Stimulated activated CD8-positive, alpha-beta memory T cell treated with anti-CD3 and anti-CD28 coated beads, Interleukin-2, amount 100 ng/mL, for 1 hour (primary cell): ENCODE data around the gene NOC2L.

Experiments
- DNase-seq, 2 donors: peaks; one replicate each; pipeline ENCODE4 v3.0.0-alpha.2; 2020; ENCODE audit warnings: low read depth in 2 of 2

The NOC2L gene

GRCh38 chr1:942864-943533, 16.1 kb downstream of the NOC2L start:
- no peak for DNase-seq

DNA sequence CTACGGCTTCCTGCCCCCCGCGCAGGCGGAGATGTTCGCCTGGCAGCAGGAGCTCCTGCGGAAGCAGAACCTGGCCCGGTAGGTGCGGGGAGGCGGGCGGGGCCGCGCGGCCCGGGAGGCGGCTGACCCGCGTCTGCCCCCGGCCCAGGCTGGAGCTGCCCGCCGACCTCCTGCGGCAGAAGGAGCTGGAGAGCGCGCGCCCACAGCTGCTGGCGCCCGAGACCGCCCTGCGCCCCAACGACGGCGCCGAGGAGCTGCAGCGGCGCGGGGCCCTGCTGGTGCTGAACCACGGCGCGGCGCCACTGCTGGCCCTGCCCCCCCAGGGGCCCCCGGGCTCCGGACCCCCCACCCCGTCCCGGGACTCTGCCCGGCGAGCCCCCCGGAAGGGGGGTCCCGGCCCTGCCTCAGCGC, 16.6 kb downstream of the NOC2L start:
- DNase-seq: no peak

- DNase-seq: no peak
Observed at GRCh38 chr1:941588-942383, 17.3 kb downstream of the NOC2L start.

DNA sequence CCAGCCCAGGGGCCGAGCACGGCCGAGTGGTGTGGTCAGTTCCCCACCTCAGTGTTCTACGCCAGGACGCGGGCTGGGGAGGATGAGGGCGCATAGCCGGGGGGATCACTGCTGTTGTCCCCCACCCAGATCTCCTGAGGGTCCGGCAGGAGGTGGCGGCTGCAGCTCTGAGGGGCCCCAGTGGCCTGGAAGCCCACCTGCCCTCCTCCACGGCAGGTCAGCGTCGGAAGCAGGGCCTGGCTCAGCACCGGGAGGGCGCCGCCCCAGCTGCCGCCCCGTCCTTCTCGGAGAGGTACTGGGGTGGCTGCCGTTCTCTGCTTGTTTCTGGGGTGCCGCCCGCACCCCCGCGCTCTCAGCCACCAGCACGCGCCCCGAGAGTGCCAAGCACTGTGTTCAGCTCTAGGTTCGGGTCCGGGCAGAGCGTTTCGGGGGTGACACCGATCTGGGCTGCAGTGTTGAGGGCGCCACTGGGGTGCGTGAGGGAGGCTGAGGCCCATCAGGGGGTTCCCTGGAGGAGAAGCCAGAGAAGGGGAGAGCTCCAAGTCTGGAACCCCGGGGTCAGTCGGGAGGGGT, 18.0 kb downstream of the NOC2L start:
- DNase-seq: no peak

GRCh38 chr1:940107-941014, 18.7 kb downstream of the NOC2L start:
- no peak for DNase-seq

GRCh38 chr1:939511-940106, 19.4 kb downstream of the NOC2L start:
- DNase-seq: no peak

DNA sequence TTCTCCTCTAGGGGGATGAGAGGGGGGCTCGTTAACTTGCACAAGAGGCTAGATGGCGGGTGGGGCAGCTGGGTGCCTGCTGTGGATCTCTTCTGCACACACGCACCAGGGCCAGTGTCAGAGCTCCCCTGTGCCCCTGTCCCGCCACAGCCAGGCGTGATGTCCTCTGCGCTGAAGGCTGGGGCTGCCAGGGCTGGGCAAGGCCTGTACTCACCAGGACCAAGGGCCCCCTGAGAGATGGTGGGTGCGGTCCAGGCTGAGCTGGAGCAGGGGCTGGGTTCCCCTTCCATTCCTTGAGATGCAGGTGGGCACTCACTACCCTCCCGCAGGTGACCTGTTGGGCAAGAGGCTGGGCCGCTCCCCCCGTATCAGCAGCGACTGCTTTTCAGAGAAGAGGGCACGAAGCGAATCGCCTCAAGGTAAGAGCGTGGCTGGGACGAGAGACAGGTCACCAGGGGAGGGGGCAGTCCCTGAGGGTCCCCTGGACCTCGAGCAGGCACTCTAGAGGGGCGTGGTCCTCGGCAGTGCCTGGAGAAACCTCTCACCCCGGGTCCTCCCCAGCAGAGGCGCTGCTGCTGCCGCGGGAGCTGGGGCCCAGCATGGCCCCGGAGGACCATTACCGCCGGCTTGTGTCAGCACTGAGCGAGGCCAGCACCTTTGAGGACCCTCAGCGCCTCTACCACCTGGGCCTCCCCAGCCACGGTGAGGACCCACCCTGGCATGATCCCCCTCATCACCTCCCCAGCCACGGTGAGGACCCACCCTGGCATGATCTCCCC, 20.2 kb downstream of the NOC2L start:
- no peak for DNase-seq

- DNase-seq: no peak
Observed at GRCh38 chr1:938088-938683, 20.9 kb downstream of the NOC2L start.

- no peak for DNase-seq
Observed at GRCh38 chr1:937521-937920, 21.5 kb downstream of the NOC2L start.

DNA sequence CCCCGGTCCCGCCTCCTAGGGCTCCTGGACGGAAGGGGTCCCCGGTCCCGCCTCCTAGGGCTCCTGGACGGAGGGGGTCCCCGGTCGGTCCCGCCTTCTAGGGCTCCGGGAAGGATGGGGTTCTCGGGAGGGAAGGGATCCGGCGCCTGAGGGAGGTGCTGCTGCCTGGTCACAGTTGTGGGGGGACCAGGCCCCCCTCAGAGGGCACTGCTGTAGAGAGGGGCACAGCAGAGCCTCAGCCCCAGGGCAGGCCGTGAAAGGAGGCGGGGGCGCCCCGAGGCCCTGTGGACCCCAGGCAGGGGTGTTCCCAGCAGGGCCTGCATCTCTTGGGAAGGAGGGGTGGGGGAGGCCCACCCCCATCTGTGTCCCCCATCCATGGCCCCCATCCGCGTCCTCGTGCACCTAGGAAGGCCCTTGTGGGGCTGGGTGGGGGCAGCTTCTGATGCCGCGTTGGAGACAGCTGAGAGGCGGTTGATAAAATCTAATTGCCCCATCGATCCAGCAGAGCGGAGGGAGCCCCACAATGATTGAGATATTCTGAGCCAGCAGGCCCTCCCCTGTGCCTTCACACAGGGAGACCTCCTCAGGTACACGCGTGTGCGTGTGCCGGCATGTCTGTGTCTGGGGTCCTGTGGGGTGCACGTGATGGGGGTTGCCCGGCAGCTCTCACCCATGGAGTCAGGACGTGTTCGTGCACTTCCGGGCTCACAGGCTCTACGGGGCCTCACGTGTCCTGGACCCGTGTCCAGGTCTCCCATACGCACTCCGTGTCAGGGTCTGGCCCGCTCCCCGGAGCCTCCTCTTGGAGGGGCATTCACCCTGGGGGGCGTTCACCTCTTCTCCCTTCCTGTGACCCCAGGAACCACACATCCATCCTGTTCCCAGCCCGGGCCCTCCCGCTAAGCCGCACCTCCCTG, 22.4 kb downstream of the NOC2L start:
- no peak for DNase-seq

DNA sequence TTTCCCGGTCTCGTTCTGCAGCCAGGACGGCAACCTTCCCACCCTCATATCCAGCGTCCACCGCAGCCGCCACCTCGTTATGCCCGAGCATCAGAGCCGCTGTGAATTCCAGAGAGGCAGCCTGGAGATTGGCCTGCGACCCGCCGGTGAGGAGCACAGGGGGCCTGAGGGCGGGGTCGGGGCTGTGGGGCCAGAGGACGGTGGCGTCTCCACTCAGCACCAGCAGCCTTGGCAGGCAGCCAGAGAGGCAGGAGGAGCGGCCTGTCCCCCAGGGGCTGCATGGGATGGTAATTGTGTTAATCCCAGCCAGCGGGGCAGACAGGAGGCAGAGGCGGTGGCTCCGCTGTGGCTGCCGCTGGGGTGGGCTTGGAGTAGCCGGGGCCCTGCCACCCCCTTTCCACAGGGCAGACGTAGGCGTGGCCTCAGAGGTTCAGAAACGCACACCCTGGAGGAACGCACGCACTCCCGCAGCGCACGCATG, 23.3 kb downstream of the NOC2L start:
- DNase-seq: no peak

GRCh38 chr1:934991-935750, 23.9 kb downstream of the NOC2L start:
- DNase-seq: no peak

DNA sequence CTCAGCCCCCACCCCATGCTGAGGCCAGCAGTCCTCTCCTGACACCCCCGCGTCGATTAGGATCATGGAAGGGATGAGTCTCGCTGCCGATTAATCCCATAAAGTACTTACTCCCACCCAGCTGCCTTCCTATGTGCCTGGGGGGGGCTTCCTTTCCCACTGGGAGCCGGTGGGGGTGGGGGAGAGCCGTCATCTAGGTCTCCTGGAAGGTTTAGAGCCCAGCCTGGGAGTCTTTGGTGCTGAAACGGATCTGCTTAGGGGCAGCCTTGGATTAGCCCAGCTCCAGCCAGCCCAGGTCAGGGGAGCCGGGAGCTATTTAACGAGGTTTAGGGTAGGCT, 25.5 kb downstream of the NOC2L start:
- DNase-seq: no peak

DNA sequence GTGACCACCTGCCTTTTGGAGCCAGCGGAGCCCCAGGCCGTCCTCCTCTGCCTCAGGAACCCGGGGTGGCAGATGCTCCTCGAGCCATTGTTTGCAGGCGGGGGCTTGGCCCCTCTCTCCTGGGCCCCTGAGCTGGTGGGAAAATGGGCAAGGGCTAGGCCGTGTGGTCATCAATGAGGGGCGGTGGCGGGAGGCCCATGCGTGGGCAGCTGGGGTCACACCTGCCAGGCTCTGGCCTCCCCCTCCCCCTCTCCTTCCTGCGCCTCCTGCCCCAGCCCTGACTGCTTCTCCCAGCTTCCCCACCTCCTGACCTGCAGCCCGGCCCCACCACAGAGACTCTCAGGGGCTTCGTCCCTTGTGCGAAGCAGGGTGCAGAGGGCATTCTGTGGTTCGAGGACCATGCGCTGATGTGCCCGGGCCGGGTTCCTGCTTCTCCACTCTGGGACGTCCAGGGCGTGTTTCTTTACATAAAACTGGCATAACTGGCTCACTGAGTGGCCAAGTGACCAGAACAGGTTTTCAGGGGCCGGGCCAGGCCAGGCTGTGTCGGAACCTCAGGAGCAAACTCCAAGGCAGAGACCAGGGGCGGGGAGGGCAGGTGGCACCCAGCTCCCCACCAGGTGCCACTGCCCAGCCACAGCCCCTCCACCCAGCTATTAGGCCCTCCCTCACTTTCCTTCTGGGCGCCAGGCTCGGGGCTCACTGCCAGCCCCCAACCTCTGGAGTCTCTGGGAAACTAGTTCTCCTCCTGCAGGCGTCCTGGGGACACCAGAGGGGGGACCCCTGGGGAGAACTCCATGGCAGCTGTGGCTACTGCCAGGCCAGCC, 26.1 kb downstream of the NOC2L start:
- no peak for DNase-seq

GRCh38 chr1:932173-932510, 26.9 kb downstream of the NOC2L start:
- DNase-seq: no peak

GRCh38 chr1:931380-932172, 27.5 kb downstream of the NOC2L start:
- no peak for DNase-seq

- DNase-seq: no peak
Observed at GRCh38 chr1:930633-931138, 28.4 kb downstream of the NOC2L start.
